ENCODE measurements around the gene NUTF2. TPM values are rescaled to one million over a fixed set of nuclear protein-coding genes. Genes with fewer than 3 reads are reported as not detected.

Gene NUTF2
- total and polyA plus RNA-seq, 2 donors (not counting 1 experiment from before 2014, with no cell fraction given), result 50.1 to 87.3 TPM

GRCh38 chr16:67885976-67886375 lies 39.2 kb downstream of the NUTF2 start:
- Histone ChIP-seq H3K9ac (ENCODE audit: low read length) (no peak overlapping the region), H3K9me3 (ENCODE audit: control extremely low read depth in 1 of 3, control insufficient read depth in 2 of 3, insufficient read depth in 1 of 3, low read length in 2 of 3) (no peaks in the 10 kb centered on the region), H3K4me2 (replicated peaks; ENCODE audit: low read depth, low read length, poor library complexity, severe bottlenecking) (no peak overlapping the region), H3K4me3 (ENCODE audit: control extremely low read depth in 1 of 5, extremely low read depth in 1 of 5, insufficient read depth in 1 of 5, low read depth in 2 of 5, low read length in 4 of 5) (no peak overlapping the region), H2AFZ (ENCODE audit: insufficient read depth, low read depth, low read length, poor library complexity, severe bottlenecking) (no peak overlapping the region), H3K4me1 (ENCODE audit: control insufficient read depth in 2 of 2, insufficient read depth in 2 of 2, low read length in 2 of 2) (no peaks in the 10 kb centered on the region), H4K20me1 (ENCODE audit: control insufficient read depth, insufficient read depth, low read length, poor library complexity, severe bottlenecking) (no peaks in the 10 kb centered on the region), H3K27me3 (replicated peaks in 1 of 4; ENCODE audit: control extremely low read depth in 1 of 4, control insufficient read depth in 3 of 4, insufficient read depth in 4 of 4, low read length in 3 of 4) (no peaks in the 10 kb centered on the region), H3K79me2 (ENCODE audit: control insufficient read depth, insufficient read depth, low read length) (peaks cover 6% of the 10 kb centered on the region), H3K27ac (ENCODE audit: low read length in 2 of 2) (no peak overlapping the region), H3K36me3 (replicated peaks in 1 of 2; ENCODE audit: control extremely low read depth in 1 of 2, control insufficient read depth in 1 of 2, extremely low read depth in 1 of 2, insufficient read depth in 2 of 2, low read length in 1 of 2) (peaks cover 0 to 47% of the 10 kb centered on the region in 2 experiments)
- no peak overlapping the region for H3K4me3 Mint-ChIP-seq
- H3K27ac Mint-ChIP-seq, result no peak overlapping the region
- CTCF ChIA-PET, result interaction anchor here (0.5 to 9.3 kb wide), 10 partner anchors 13 to 365 kb away, joined by 3 to 151 read pairs (median 4); no protein-coding TSS in a partner anchor
- intact Hi-C loops (cut with micrococcal nuclease), result no loop called here
- H3K27me3 Mint-ChIP-seq, result no peaks in the 10 kb centered on the region
- DNase-seq (no peak), ATAC-seq (ENCODE audit: low read depth) (no peak)
- no peaks in the 10 kb centered on the region for H3K4me1 Mint-ChIP-seq
- TF ChIP-seq CTCF (IDR thresholded peaks at IDR 0.05) (no peak), EZH2 (IDR thresholded peaks at IDR 0.05; ENCODE audit: borderline replicate concordance, insufficient read depth, low read depth, low read length, poor library complexity, severe bottlenecking) (no peak)
- H3K9me3 Mint-ChIP-seq (ENCODE audit: insufficient read depth), result no peaks in the 10 kb centered on the region
- POLR2A ChIA-PET, result interaction anchor here (1.7 kb wide), 1 partner anchor 155 kb away, joined by 12 read pairs; no protein-coding TSS in a partner anchor
- WGBS (ENCODE audit: insufficient coverage), result over 99% methylated on average over 16 of the region's 19 CpGs

- Histone ChIP-seq H3K4me3 (ENCODE audit: control extremely low read depth in 1 of 5, extremely low read depth in 1 of 5, insufficient read depth in 1 of 5, low read depth in 2 of 5, low read length in 4 of 5) (no peak overlapping the region), H4K20me1 (ENCODE audit: control insufficient read depth, insufficient read depth, low read length, poor library complexity, severe bottlenecking) (no peaks in the 10 kb centered on the region), H3K79me2 (ENCODE audit: control insufficient read depth, insufficient read depth, low read length) (peaks cover 6% of the 10 kb centered on the region), H3K4me2 (replicated peaks; ENCODE audit: low read depth, low read length, poor library complexity, severe bottlenecking) (no peak overlapping the region), H3K36me3 (replicated peaks in 1 of 2; ENCODE audit: control extremely low read depth in 1 of 2, control insufficient read depth in 1 of 2, extremely low read depth in 1 of 2, insufficient read depth in 2 of 2, low read length in 1 of 2) (peaks cover 0 to 44% of the 10 kb centered on the region in 2 experiments), H3K27ac (ENCODE audit: low read length in 2 of 2) (no peak overlapping the region), H3K9me3 (ENCODE audit: control extremely low read depth in 1 of 3, control insufficient read depth in 2 of 3, insufficient read depth in 1 of 3, low read length in 2 of 3) (no peaks in the 10 kb centered on the region), H3K4me1 (ENCODE audit: control insufficient read depth in 2 of 2, insufficient read depth in 2 of 2, low read length in 2 of 2) (no peaks in the 10 kb centered on the region), H3K27me3 (replicated peaks in 1 of 4; ENCODE audit: control extremely low read depth in 1 of 4, control insufficient read depth in 3 of 4, insufficient read depth in 4 of 4, low read length in 3 of 4) (no peaks in the 10 kb centered on the region), H2AFZ (ENCODE audit: insufficient read depth, low read depth, low read length, poor library complexity, severe bottlenecking) (no peak overlapping the region), H3K9ac (ENCODE audit: low read length) (no peak overlapping the region)
- intact Hi-C loops (cut with micrococcal nuclease), result no loop called here
- CTCF ChIA-PET, result interaction anchor here (1.0 to 9.3 kb wide), 8 partner anchors 127 to 366 kb away, joined by 3 to 151 read pairs (median 4); no protein-coding TSS in a partner anchor
- WGBS (ENCODE audit: insufficient coverage), result 100% methylated on average over 3 of the region's 5 CpGs
- TF ChIP-seq EZH2 (IDR thresholded peaks at IDR 0.05; ENCODE audit: borderline replicate concordance, insufficient read depth, low read depth, low read length, poor library complexity, severe bottlenecking), result no peak
- no peak for TF ChIP-seq CTCF (IDR thresholded peaks at IDR 0.05)
- no peaks in the 10 kb centered on the region for H3K9me3 Mint-ChIP-seq (ENCODE audit: insufficient read depth)
- DNase-seq (no peak), ATAC-seq (ENCODE audit: low read depth) (no peak)
- H3K27ac Mint-ChIP-seq, result no peak overlapping the region
- no peak overlapping the region for H3K4me3 Mint-ChIP-seq
- POLR2A ChIA-PET, result no interaction called here
- no peaks in the 10 kb centered on the region for H3K4me1 Mint-ChIP-seq
- H3K27me3 Mint-ChIP-seq, result no peaks in the 10 kb centered on the region
These were observed 39.7 kb downstream of the NUTF2 start for GRCh38 chr16:67886387-67886786.
